Calu3 (cell line): Measurements from ENCODE around the gene TTBK1. TPM values are rescaled to one million over a fixed set of nuclear protein-coding genes. Genes with fewer than 3 reads are reported as not detected.

Experiments used
- BruUV-seq: library from RNA; stranded (reverse); fragments of 400-500 nt; replicated peaks from 2 replicates; lab custom pipeline; 2021; lab: Mats Ljungman, UMichigan
- CTCF ChIA-PET: fragments of 300-600 bp; sonication (Branson Sonifier 250); formaldehyde crosslinking; loops from one replicate; lab custom pipeline; 2022; ENCODE audit warnings: antibody characterized with exemption; lab: Charles Lee
- DNase-seq: peaks from one replicate; pipeline ENCODE4 v3.0.0; 2022
- H3K27ac Mint-ChIP-seq: one replicate; pipeline ENCODE4 v1.8.0; 2022; ENCODE audit warnings: mixed read lengths; ENCODE audit not compliant: unreplicated experiment
- H3K27me3 Mint-ChIP-seq: one replicate; pipeline ENCODE4 v1.8.0; 2022; ENCODE audit warnings: mixed read lengths; ENCODE audit not compliant: unreplicated experiment
- H3K36me3 Mint-ChIP-seq: one replicate; pipeline ENCODE4 v1.8.0; 2022; ENCODE audit warnings: mild to moderate bottlenecking, moderate library complexity, mixed read lengths; ENCODE audit not compliant: insufficient read depth, unreplicated experiment
- H3K4me1 Mint-ChIP-seq: one replicate; pipeline ENCODE4 v1.8.0; 2022; ENCODE audit warnings: mild to moderate bottlenecking, low read depth, mixed read lengths; ENCODE audit not compliant: unreplicated experiment
- H3K4me3 Mint-ChIP-seq: one replicate; pipeline ENCODE4 v1.8.0; 2022; ENCODE audit warnings: mild to moderate bottlenecking, low read depth, moderate library complexity, mixed read lengths; ENCODE audit not compliant: unreplicated experiment
- H3K9me3 Mint-ChIP-seq: one replicate; pipeline ENCODE4 v1.8.0; 2022; ENCODE audit warnings: low read depth, mixed read lengths; ENCODE audit not compliant: unreplicated experiment
- CTCF ChIP-seq: fragments of 200-600 bp; IDR thresholded peaks from one replicate; pipeline ENCODE4 v1.8.0; 2022; ENCODE audit warnings: antibody characterized with exemption; ENCODE audit not compliant: unreplicated experiment
- intact Hi-C: fragments of 100-400 bp; cut with micrococcal nuclease; formaldehyde crosslinking; loops from one replicate; pipeline ENCODE4 v1.10.0; 2022; ENCODE audit not compliant: unreplicated experiment
- total RNA-seq: library from RNA; stranded (reverse); gene quantifications from 2 replicates; pipeline ENCODE4 v1.2.3, GENCODE V29; 2022

Gene TTBK1
- total RNA-seq, 1 experiment from 2014 or later, result 0.17 TPM

GRCh38 chr6:43200541-43200940 is 42.7 kb upstream of the TTBK1 start:
- no peaks in the 10 kb centered on the region for H3K27me3 Mint-ChIP-seq
- no peaks in the 10 kb centered on the region for H3K36me3 Mint-ChIP-seq
- no peak for DNase-seq
- H3K9me3 Mint-ChIP-seq, result no peaks in the 10 kb centered on the region
- CTCF ChIA-PET, result no interaction called here
- H3K4me3 Mint-ChIP-seq, result no peak overlapping the region
- H3K27ac Mint-ChIP-seq, result no peak overlapping the region
- no peak for TF ChIP-seq CTCF
- no peaks in the 10 kb centered on the region for H3K4me1 Mint-ChIP-seq
- no TSS peak for BruUV-seq
- intact Hi-C loops, result no loop called here

DNA sequence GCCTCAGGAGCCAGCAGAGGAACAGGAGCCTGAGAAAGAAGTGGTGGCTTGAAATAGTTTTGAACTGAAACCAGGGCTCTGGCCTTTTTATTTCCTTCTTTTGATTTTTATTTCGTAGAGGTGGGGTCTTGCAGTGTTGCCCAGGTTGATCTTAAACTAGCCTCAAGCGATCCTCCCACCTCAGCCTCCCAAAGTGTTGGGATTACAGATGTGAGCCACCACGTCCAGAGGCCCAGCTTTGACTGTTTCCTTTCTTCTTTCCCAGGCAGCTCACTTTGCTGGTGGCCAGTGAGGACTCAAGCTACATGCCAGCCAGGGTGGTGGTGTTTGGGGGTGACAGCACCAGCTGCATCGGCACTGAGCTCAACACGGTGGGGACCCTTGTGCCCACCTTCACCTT is 40.8 kb upstream of the TTBK1 start:
- CTCF ChIA-PET, result no interaction called here
- H3K9me3 Mint-ChIP-seq, result no peaks in the 10 kb centered on the region
- TF ChIP-seq CTCF, result no peak
- H3K4me1 Mint-ChIP-seq, result no peaks in the 10 kb centered on the region
- intact Hi-C loops, result no loop called here
- BruUV-seq, result no TSS peak
- H3K27me3 Mint-ChIP-seq, result no peaks in the 10 kb centered on the region
- no peak overlapping the region for H3K4me3 Mint-ChIP-seq
- DNase-seq, result no peak
- no peaks in the 10 kb centered on the region for H3K36me3 Mint-ChIP-seq
- H3K27ac Mint-ChIP-seq, result no peak overlapping the region

- TF ChIP-seq CTCF, result no peak
- H3K27me3 Mint-ChIP-seq, result no peaks in the 10 kb centered on the region
- H3K36me3 Mint-ChIP-seq, result no peaks in the 10 kb centered on the region
- BruUV-seq, result no TSS peak
- no peak for DNase-seq
- H3K4me3 Mint-ChIP-seq, result no peak overlapping the region
- H3K27ac Mint-ChIP-seq, result no peak overlapping the region
- intact Hi-C loops, result no loop called here
- CTCF ChIA-PET, result interaction anchor here (0.6 kb wide), 1 partner anchor 422 kb away, joined by 5 read pairs; no protein-coding TSS in a partner anchor
- H3K4me1 Mint-ChIP-seq, result no peaks in the 10 kb centered on the region
- H3K9me3 Mint-ChIP-seq, result no peaks in the 10 kb centered on the region
Measured at GRCh38 chr6:43203029-43203717, 40.1 kb upstream of the TTBK1 start.

GRCh38 chr6:43203718-43204095 is 39.6 kb upstream of the TTBK1 start:
- intact Hi-C loops, result no loop called here
- Mint-ChIP-seq H3K4me3 (no peak overlapping the region), H3K27ac (no peak overlapping the region), H3K4me1 (no peaks in the 10 kb centered on the region), H3K9me3 (no peaks in the 10 kb centered on the region), H3K27me3 (no peaks in the 10 kb centered on the region), H3K36me3 (no peaks in the 10 kb centered on the region)
- no peak for TF ChIP-seq CTCF
- CTCF ChIA-PET, result no interaction called here
- no TSS peak for BruUV-seq
- no peak for DNase-seq
